WTC11 (cell line): Measurements from ENCODE around the gene TWIST2. TPM values are rescaled to one million over a fixed set of nuclear protein-coding genes. Genes with fewer than 3 reads are reported as not detected.

Experiments
- ATAC-seq: fragments of 200-7000 bp; cut with Tn5 transposase; 2 replicates; pipeline ENCODE4 v1.10.0; 2021; ENCODE audit warnings: mild to moderate bottlenecking, moderate library complexity
- CTCF ChIA-PET: fragments of 300-600 bp; sonication (Branson Sonifier 250); formaldehyde crosslinking; loops from one replicate; lab custom pipeline; 2021; ENCODE audit warnings: antibody characterized with exemption; lab: Charles Lee
- POLR2A ChIA-PET: fragments of 350-600 bp; sonication (Branson Sonifier 250); formaldehyde crosslinking; loops from one replicate; lab custom pipeline; 2021; ENCODE audit warnings: antibody characterized with exemption; lab: Charles Lee
- DNase-seq: peaks from one replicate; pipeline ENCODE4 v3.0.0; 2021; ENCODE audit warnings: low spot score
- H3K27ac Mint-ChIP-seq: 2 replicates; pipeline ENCODE4 v1.8.0; 2021; ENCODE audit warnings: mixed read lengths
- H3K27me3 Mint-ChIP-seq: 2 replicates; pipeline ENCODE4 v1.8.0; 2021; ENCODE audit warnings: low read depth, mild to moderate bottlenecking, moderate library complexity, mixed read lengths
- H3K36me3 Mint-ChIP-seq: 2 replicates; pipeline ENCODE4 v1.8.0; 2021; ENCODE audit warnings: mixed read lengths
- H3K4me1 Mint-ChIP-seq: 2 replicates; pipeline ENCODE4 v1.8.0; 2022; ENCODE audit warnings: mixed read lengths
- H3K4me3 Mint-ChIP-seq: 2 replicates; pipeline ENCODE4 v1.8.0; 2021; ENCODE audit warnings: mild to moderate bottlenecking, moderate library complexity, mixed read lengths
- H3K9me3 Mint-ChIP-seq: 2 replicates; pipeline ENCODE4 v1.8.0; 2021; ENCODE audit warnings: mixed read lengths
- ATF6 ChIP-seq: sonication (generic); formaldehyde crosslinking; IDR thresholded peaks from 2 replicates; pipeline ENCODE4 v1.8.1; 2023; ENCODE audit warnings: mild to moderate bottlenecking, missing genetic modification reagents
- E2F4 ChIP-seq: sonication (generic); formaldehyde crosslinking; IDR thresholded peaks from 2 replicates; pipeline ENCODE4 v1.8.1; 2022; ENCODE audit warnings: low read depth, mild to moderate bottlenecking, moderate library complexity, missing genetic modification reagents, borderline replicate concordance
- ETV6 ChIP-seq: sonication (generic); formaldehyde crosslinking; IDR thresholded peaks from 2 replicates; pipeline ENCODE4 v1.8.1; 2022; ENCODE audit warnings: mild to moderate bottlenecking, missing genetic modification reagents
- FOXJ3 ChIP-seq: sonication (generic); formaldehyde crosslinking; IDR thresholded peaks from 2 replicates; pipeline ENCODE4 v1.9.0; 2021; ENCODE audit warnings: missing genetic modification reagents, mild to moderate bottlenecking, borderline replicate concordance
- FOXP4 ChIP-seq: sonication (generic); formaldehyde crosslinking; IDR thresholded peaks from 2 replicates; pipeline ENCODE4 v1.8.0; 2022; ENCODE audit warnings: mild to moderate bottlenecking, missing genetic modification reagents
- JAZF1 ChIP-seq: fragments of 250-450 bp; sonication (Bioruptor Pico); IDR thresholded peaks from 2 replicates; pipeline ENCODE4 v1.9.0; 2021; ENCODE audit warnings: moderate library complexity, mild to moderate bottlenecking, inconsistent platforms
- MLX ChIP-seq: sonication (generic); formaldehyde crosslinking; IDR thresholded peaks from 2 replicates; pipeline ENCODE4 v1.8.1; 2023; ENCODE audit warnings: mild to moderate bottlenecking, missing genetic modification reagents, moderate library complexity
- NFATC4 ChIP-seq: fragments of 250-450 bp; sonication (Bioruptor Pico); IDR thresholded peaks from 2 replicates; pipeline ENCODE4 v1.9.0; 2021; ENCODE audit warnings: mild to moderate bottlenecking
- NFE2L1 ChIP-seq: sonication (generic); formaldehyde crosslinking; IDR thresholded peaks from 2 replicates; pipeline ENCODE4 v1.8.1; 2023; ENCODE audit warnings: missing genetic modification reagents
- NR2C2 ChIP-seq: sonication (generic); formaldehyde crosslinking; IDR thresholded peaks from 2 replicates; pipeline ENCODE4 v1.8.0; 2022; ENCODE audit warnings: mild to moderate bottlenecking, missing genetic modification reagents
- NR3C1 ChIP-seq: sonication (generic); formaldehyde crosslinking; conservative IDR thresholded peaks from 2 replicates; pipeline ENCODE4 v1.8.1; 2023; ENCODE audit warnings: low read depth, mild to moderate bottlenecking, missing genetic modification reagents
- PRDM15 ChIP-seq: sonication (generic); formaldehyde crosslinking; IDR thresholded peaks from 2 replicates; pipeline ENCODE4 v1.8.0; 2022; ENCODE audit warnings: missing genetic modification reagents
- RELA ChIP-seq: sonication (generic); formaldehyde crosslinking; IDR thresholded peaks from 2 replicates; pipeline ENCODE4 v1.8.1; 2022; ENCODE audit warnings: missing genetic modification reagents, mild to moderate bottlenecking, borderline replicate concordance
- SOX15 ChIP-seq: fragments of 250-450 bp; sonication (Bioruptor Pico); IDR thresholded peaks from 2 replicates; pipeline ENCODE4 v1.9.0; 2021; ENCODE audit warnings: mild to moderate bottlenecking
- TEAD1 ChIP-seq: sonication (generic); formaldehyde crosslinking; IDR thresholded peaks from 2 replicates; pipeline ENCODE4 v1.8.0; 2022; ENCODE audit warnings: mild to moderate bottlenecking, missing genetic modification reagents
- ZBTB43 ChIP-seq: sonication (generic); formaldehyde crosslinking; IDR thresholded peaks from 2 replicates; pipeline ENCODE4 v1.8.1; 2023; ENCODE audit warnings: mild to moderate bottlenecking, missing genetic modification reagents
- ZMAT4 ChIP-seq: fragments of 250-450 bp; sonication (Bioruptor Pico); IDR thresholded peaks from 2 replicates; pipeline ENCODE4 v1.9.0; 2021; ENCODE audit warnings: mild to moderate bottlenecking
- ZNF263 ChIP-seq: sonication (generic); formaldehyde crosslinking; IDR thresholded peaks from 2 replicates; pipeline ENCODE4 v1.8.1; 2022; ENCODE audit warnings: low read depth, mild to moderate bottlenecking, moderate library complexity, missing genetic modification reagents
- ZNF423 ChIP-seq: fragments of 250-450 bp; sonication (Bioruptor Pico); IDR thresholded peaks from 2 replicates; pipeline ENCODE4 v2.1.2; 2022; ENCODE audit warnings: mild to moderate bottlenecking, moderate library complexity
- total RNA-seq: library from RNA; stranded (reverse); gene quantifications from 3 replicates; pipeline ENCODE4 v1.2.3, GENCODE V29; 2021

TWIST2 gene
- total RNA-seq, 1 experiment from 2014 or later: 5.7 TPM

GRCh38 chr2:238874330-238875050, 26.6 kb downstream of the TWIST2 start:
- no peaks in the 10 kb centered on the region for H3K4me1 Mint-ChIP-seq
- H3K27ac Mint-ChIP-seq: no peak overlapping the region
- H3K9me3 Mint-ChIP-seq: no peaks in the 10 kb centered on the region; the same call in 1 of the 2 replicates
- TF ChIP-seq NR3C1 (CRISPR knock-in tag): no peak
- no peak for TF ChIP-seq E2F4 (CRISPR knock-in tag)
- no peak for TF ChIP-seq MLX (CRISPR knock-in tag)
- no peak for TF ChIP-seq ZNF263 (CRISPR knock-in tag)
- TF ChIP-seq FOXP4 (CRISPR knock-in tag): no peak
- no peak for TF ChIP-seq NFE2L1 (CRISPR knock-in tag)
- no peak for TF ChIP-seq ZMAT4
- TF ChIP-seq FOXJ3 (CRISPR knock-in tag): no peak
- TF ChIP-seq NFATC4: no peak
- TF ChIP-seq SOX15: no peak
- TF ChIP-seq PRDM15: no peak
- no peak for TF ChIP-seq RELA
- TF ChIP-seq JAZF1 (CRISPR knock-in tag): no peak
- no peak for TF ChIP-seq NR2C2 (CRISPR knock-in tag)
- TF ChIP-seq ATF6 (CRISPR knock-in tag): no peak
- TF ChIP-seq ZNF423 (CRISPR knock-in tag): no peak
- TF ChIP-seq ZBTB43 (CRISPR knock-in tag): no peak
- no peak for TF ChIP-seq TEAD1 (CRISPR knock-in tag)
- no peak for TF ChIP-seq ETV6 (CRISPR knock-in tag)
- ATAC-seq (no peak), DNase-seq (no peak)
- no peak overlapping the region for H3K4me3 Mint-ChIP-seq
- no peaks in the 10 kb centered on the region for H3K36me3 Mint-ChIP-seq
- POLR2A ChIA-PET: interaction anchor here (0.6 kb wide), 1 partner anchor 1152 kb away, joined by 3 read pairs; no protein-coding TSS in a partner anchor
- CTCF ChIA-PET: interaction anchor here (0.6 to 2.1 kb wide), 31 partner anchors 9 to 443 kb away, joined by 3 to 13 read pairs (median 5); partner anchors contain the start of gene TWIST2
- H3K27me3 Mint-ChIP-seq: no peaks in the 10 kb centered on the region
